NB4 (cell line): ENCODE results near the gene PLEKHH2.
"Not testable (repeated sequence)": the region's sequence is repeated elsewhere in the genome, so short reads cannot be mapped to it uniquely, and the experiment has no call there.

Experiments
- DNase-seq: peaks from one replicate; pipeline ENCODE4 v3.0.0; 2010; ENCODE audit warnings: low read depth
- H3K4me3 ChIP-seq: one replicate; pipeline ENCODE4 v1.5.1; 2011; ENCODE audit warnings: mild to moderate bottlenecking, low read depth, low read length, moderate library complexity
- MYC ChIP-seq: IDR thresholded peaks from 2 replicates; pipeline ENCODE4 v1.6.1; 2011; ENCODE audit warnings: low read depth, low read length
- POLR2A ChIP-seq: IDR thresholded peaks from 2 replicates; pipeline ENCODE4 v1.6.1; 2011; ENCODE audit warnings: mild to moderate bottlenecking; ENCODE audit not compliant: insufficient read length; ENCODE audit errors: extremely low read depth
- TF ChIP-seq, protein P1 (sequence below): IDR thresholded peaks from one replicate; pipeline ENCODE4 v1.5.1; 2012; ENCODE audit warnings: low read depth, low read length
- TF ChIP-seq, protein P2 (sequence below): IDR thresholded peaks from 2 replicates; pipeline ENCODE4 v1.6.1; 2011; ENCODE audit warnings: low read depth, low read length

Gene PLEKHH2

DNA sequence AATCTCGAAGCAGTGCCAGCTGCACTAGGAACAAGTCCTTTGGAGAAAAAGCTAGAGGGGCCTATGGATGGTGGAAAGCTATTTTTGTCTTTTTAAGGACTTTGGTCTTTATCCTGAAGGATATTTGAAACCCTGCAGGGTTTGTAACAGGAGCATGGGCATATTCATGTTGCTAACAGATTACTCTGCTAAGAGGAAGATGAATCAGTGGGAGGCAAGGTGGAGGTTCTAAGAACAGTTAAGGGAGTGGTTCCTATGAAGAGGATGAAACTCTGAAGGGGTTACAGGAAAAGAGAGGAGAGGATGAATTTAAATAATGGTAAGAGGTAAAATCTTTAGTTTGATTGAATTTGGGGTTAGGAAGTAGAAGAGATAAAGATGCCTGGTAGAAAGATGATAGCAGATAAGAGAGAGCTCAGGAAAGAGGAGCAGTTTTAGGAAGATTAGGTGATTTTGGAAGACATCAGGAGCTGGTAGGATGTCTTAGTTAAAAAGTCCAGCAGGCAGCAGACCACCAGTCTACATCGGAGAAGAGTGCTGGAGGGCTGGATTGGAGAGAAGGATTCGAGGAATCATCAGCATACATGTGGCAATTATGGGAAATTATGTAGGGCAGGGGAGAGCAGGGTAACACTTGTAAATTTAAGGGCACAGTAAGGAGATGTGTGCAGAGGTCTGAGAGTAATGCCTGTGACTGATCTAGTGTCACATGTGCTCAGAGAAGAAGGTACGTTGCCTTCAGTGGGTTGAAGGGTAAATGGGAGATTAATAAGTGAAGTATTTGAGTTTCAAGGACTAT, 78.4 kb downstream of the PLEKHH2 start:
- no peak for DNase-seq
- H3K4me3 ChIP-seq, result no peak overlapping the region
- TF ChIP-seq, protein P1, sequence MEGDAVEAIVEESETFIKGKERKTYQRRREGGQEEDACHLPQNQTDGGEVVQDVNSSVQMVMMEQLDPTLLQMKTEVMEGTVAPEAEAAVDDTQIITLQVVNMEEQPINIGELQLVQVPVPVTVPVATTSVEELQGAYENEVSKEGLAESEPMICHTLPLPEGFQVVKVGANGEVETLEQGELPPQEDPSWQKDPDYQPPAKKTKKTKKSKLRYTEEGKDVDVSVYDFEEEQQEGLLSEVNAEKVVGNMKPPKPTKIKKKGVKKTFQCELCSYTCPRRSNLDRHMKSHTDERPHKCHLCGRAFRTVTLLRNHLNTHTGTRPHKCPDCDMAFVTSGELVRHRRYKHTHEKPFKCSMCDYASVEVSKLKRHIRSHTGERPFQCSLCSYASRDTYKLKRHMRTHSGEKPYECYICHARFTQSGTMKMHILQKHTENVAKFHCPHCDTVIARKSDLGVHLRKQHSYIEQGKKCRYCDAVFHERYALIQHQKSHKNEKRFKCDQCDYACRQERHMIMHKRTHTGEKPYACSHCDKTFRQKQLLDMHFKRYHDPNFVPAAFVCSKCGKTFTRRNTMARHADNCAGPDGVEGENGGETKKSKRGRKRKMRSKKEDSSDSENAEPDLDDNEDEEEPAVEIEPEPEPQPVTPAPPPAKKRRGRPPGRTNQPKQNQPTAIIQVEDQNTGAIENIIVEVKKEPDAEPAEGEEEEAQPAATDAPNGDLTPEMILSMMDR, result no peak
- TF ChIP-seq POLR2A, result no peak
- TF ChIP-seq MYC, result no peak
- TF ChIP-seq, protein P2, sequence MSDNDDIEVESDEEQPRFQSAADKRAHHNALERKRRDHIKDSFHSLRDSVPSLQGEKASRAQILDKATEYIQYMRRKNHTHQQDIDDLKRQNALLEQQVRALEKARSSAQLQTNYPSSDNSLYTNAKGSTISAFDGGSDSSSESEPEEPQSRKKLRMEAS, result no peak

DNA sequence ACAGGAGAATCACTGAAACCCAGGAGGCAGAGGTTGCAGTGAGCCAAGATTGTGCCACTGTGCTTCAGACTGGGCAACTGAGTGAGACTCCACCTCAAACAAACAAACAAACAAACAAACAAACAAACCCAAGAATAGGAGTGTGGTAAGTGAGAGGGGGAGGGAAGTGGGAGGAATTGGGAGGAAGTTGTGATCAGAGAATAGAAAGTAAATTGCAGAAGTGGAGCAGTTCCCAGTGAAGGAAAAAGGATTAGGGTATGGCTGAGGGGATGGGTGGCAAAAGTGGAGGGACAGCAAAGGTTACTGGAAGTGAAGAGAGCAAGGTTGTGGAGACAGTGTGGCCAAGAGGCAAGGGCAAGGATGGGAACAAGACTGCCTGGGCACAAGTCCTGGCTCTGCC, 80.3 kb downstream of the PLEKHH2 start:
- H3K4me3 ChIP-seq, result no peak overlapping the region
- DNase-seq, result peak; percentile 13
- TF ChIP-seq MYC (no peak), POLR2A (no peak)
- TF ChIP-seq, protein P1, result no peak
- TF ChIP-seq, protein P2, result no peak

DNA sequence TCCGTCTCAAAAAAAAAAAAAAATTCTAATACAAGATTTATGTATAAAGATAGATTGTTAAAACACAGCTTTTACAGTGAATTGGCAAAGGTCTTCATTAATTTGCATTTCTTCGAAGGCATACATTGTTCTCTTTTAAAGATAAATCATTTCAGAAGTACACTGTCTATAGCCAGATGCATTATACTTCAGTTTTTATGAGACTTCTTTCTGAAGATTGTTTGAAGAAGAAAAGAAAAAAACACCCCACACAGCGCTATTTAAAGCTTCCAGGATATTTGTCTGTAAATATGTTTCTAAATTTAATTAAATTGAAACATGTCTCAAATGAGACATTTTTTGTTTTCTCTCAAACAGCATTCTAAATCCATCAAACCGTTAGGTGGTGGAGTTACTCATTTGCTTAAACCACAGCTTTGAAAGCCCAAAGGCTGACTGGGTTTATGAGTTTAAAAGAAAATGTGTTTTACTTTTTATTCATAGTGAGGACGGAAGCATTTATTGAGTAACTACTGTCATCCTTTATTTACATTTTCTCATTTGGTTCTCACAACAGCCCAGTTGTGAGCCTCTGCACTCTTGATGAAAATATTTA, 81.6 kb downstream of the PLEKHH2 start:
- TF ChIP-seq MYC (no peak), POLR2A (no peak)
- TF ChIP-seq, protein P1, result no peak
- TF ChIP-seq, protein P2, result no peak
- no peak for DNase-seq
- H3K4me3 ChIP-seq, result no peak overlapping the region

DNA sequence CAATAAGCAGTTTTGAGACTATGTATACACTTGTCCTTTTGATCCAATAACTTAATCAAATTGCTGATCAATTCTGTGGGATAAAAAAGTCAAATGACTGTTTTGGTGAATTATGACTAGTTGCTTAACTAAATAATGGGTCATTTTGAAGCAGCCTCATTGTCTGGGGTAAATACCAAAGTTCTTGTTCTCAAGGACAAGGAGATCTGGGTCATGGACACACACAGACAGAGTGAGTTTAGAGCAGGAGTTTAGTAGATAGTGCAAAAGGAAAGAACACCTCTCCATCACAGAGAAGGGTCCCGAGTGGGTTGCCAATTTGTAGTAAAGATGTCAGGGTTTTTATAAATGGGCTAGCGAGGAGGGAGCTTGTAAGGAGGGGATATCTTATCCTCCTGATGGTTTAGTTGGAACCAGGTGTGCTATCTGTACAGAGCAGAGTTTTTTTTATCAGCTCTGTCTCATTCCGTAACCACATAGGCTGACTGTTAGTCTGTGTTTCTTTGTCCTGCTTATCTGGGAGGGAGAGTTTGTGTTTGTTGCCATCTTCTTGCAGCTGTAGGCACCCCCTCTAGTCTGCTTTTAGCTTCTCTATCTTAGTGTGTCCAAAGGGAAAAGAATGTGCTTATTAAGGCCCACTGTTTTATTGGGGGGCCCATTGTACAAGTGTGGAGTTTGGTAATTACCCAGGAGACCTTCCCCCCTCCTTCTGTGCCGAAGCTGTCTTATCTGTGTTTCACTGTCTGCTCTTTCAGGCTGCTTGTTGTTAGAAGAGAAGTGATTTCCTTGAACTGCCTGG, 87.9 kb downstream of the PLEKHH2 start:
- no peak for DNase-seq
- no peak overlapping the region for H3K4me3 ChIP-seq
- TF ChIP-seq, protein P2, result no peak
- TF ChIP-seq POLR2A, result no peak
- no peak for TF ChIP-seq MYC
- TF ChIP-seq, protein P1, result no peak

DNA sequence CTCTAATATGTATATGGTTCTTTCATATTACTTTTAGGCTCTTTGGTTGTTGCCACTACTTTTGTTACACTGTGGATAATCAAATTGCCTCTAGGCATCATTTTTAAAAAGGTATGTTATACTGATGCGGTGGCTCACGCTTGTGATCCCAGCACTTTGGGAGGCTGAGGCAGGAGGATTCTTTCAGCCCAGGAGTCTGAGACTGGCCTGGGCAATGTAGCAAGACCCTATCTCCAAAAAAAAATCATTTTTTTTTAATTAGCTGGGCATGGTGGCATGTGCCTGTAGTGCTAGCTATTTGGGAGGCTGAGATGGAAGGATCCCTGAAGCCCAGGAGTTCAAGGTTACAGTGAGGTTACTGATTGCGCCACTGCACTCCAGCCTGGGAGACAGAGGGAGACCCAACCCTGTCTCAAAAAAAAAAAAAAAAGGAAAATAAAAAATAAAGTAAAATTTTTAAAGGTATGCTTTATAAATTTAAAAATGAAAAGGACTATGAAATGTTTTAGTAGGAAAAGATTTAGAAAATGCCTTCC, 88.7 kb downstream of the PLEKHH2 start:
- no peak overlapping the region for H3K4me3 ChIP-seq
- TF ChIP-seq POLR2A (no peak), MYC (no peak)
- TF ChIP-seq, protein P1, result no peak
- TF ChIP-seq, protein P2, result no peak
- DNase-seq, result no peak

DNA sequence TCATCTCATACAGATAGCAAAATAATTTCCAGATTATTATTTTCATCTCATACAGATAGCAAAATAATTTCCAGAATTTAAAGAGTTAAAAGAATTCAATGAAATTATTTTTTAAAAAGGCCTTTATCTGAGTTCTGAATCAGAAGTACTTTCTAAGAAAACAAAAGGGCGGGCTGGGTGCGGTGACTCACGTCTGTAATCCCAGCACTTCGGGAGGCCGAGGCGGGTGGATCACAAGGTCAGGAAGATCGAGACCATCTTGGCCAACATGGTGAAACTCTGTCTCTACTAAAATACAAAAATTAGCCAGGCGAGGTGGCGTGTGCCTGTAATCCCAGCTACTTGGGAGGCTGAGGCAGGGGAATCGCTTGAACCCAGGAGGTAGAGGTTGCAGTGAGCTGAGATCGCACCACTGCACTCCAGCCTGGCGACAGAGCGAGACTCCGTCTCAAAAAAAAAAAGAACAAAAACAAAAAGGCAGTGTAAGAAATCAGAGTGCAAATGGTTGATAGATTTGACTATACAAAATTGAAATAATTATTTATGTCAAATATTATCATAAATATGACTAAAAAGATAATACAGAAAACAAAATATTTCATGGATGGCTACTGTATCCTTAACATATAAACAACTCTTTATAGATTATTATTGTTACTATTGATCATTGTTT, 90.0 kb downstream of the PLEKHH2 start:
- H3K4me3 ChIP-seq, DNase-seq: not testable (repeated sequence)
